Sigmoid colon (tissue), 7 donors: ENCODE data around the gene CHADL. TPM values are rescaled to one million over a fixed set of nuclear protein-coding genes. Genes with fewer than 3 reads are reported as not detected.

Experiments
- DNase-seq: peaks from one replicate; pipeline ENCODE4 v3.0.0-alpha.2; 2019
- H3K27ac ChIP-seq, 4 donors: fragments of 200-600 bp; sonication (generic); one replicate each; pipeline ENCODE4 v1.5.1; 2016 to 2019; ENCODE audit warnings: mild to moderate bottlenecking in 1 of 4
- H3K27me3 ChIP-seq, 3 donors: fragments of 200-600 bp; sonication (generic); one replicate each; pipeline ENCODE4 v1.5.1; 2019; ENCODE audit warnings: mild to moderate bottlenecking in 1 of 3
- H3K36me3 ChIP-seq, 4 donors: fragments of 200-600 bp; sonication (generic); one replicate each; pipeline ENCODE4 v1.5.1; 2016 to 2019
- H3K4me1 ChIP-seq, 4 donors: fragments of 200-600 bp; sonication (generic); one replicate each; pipeline ENCODE4 v1.5.1; 2017 to 2019
- H3K4me3 ChIP-seq, 4 donors: fragments of 200-600 bp; sonication (generic); one replicate each; pipeline ENCODE4 v1.5.1; 2017 to 2019; ENCODE audit warnings: mild to moderate bottlenecking in 2 of 4, moderate library complexity in 1 of 4
- H3K9me3 ChIP-seq, 4 donors: fragments of 200-600 bp in 3 of 4; sonication (generic) in 3 of 4; one replicate each; pipeline versions ENCODE4 v1.5.1 to v1.6.1; 2013 to 2019
- CTCF ChIP-seq, 4 experiments: fragments of 450-650 bp in 3 of 4; fragments of 200-600 bp in 1 of 4; IDR thresholded peaks; one replicate each; pipeline ENCODE4 v1.5.1; 2016 to 2019; ENCODE audit warnings: antibody characterized with exemption in 4 of 4, mild to moderate bottlenecking in 3 of 4, moderate library complexity in 2 of 4
- EP300 ChIP-seq, 4 donors: sonication (generic); formaldehyde crosslinking; IDR thresholded peaks; one replicate each; pipeline ENCODE4 v1.6.1; 2017; ENCODE audit warnings: antibody characterized with exemption in 4 of 4
- POLR2A ChIP-seq, 2 donors: fragments of 450-650 bp; IDR thresholded peaks; one replicate each; pipeline ENCODE4 v1.6.1; 2016; ENCODE audit warnings: antibody characterized with exemption in 2 of 2, mild to moderate bottlenecking in 2 of 2, moderate library complexity in 2 of 2
- POLR2AphosphoS5 ChIP-seq, 4 donors: sonication (generic); formaldehyde crosslinking; IDR thresholded peaks; one replicate each; pipeline ENCODE4 v1.6.1; 2017; ENCODE audit warnings: antibody characterized with exemption in 4 of 4
- WGBS, 2 donors: extraction: QIAGEN DNeasy Blood & Tissue Kit; methylation state at CpG; one replicate each; pipeline ENCODE4 v1.1.7; 2013; 5-methylcytosine and 5-hydroxymethylcytosine counted together
- intact Hi-C: fragments of 100-400 bp; cut with DNase I; formaldehyde crosslinking; loops from one replicate; pipeline ENCODE4 v1.15.1; 2023
- polyA plus RNA-seq, 3 donors: library from polyadenylated mRNA; stranded (reverse); fragments of 200-250 nt; gene quantifications; one replicate each; pipeline ENCODE4 v1.2.3, GENCODE V29; 2013
- total RNA-seq, 4 donors: library from RNA; depleted of rRNA; stranded (reverse); fragments of >200 nt; gene quantifications; one replicate each; pipeline ENCODE4 v1.1.0, GENCODE V29; 2016
- donor health status: healthy with polysubstance abuse.
- donor health status: Bipolar disorder and iron deficiency.
- donor health status: healthy.

Gene CHADL
- total and polyA plus RNA-seq, 7 donors = 0.46 to 25.5 (median 4.2) TPM

- Histone ChIP-seq H3K9me3 (no peaks in the 10 kb centered on the region), H3K36me3 (peaks cover 0 to 26% (median 0%) of the 10 kb centered on the region in 4 donors), H3K27me3 (no peaks in the 10 kb centered on the region), H3K27ac (peak within 1 kb of the TSS; percentile 76 to 93 (median 86)), H3K4me1 (peaks cover 0 to 26% (median 13%) of the 10 kb centered on the region in 4 donors), H3K4me3 (peak within 1 kb of the TSS; percentile 57 to 98 (median 80))
- no peak for TF ChIP-seq CTCF (IDR thresholded peaks at IDR 0.05)
- TF ChIP-seq EP300 (IDR thresholded peaks at IDR 0.05) = peak in 1 of 4 donors; percentile 23
- TF ChIP-seq POLR2A (IDR thresholded peaks at IDR 0.05) = peak; percentile 50 to 68
- TF ChIP-seq POLR2AphosphoS5 (IDR thresholded peaks at IDR 0.05) = peak; percentile 76 to 91 (median 84)
- WGBS, 2 donors = 0% methylated on average over 77 of the region's 77 CpGs
- intact Hi-C loops = loop anchor here (1.0 to 10.0 kb wide), 4 partner anchors 81 to 364 kb away; partner anchors contain the start of gene TEF
- peak; percentile 98 for DNase-seq
Observed at GRCh38 chr22:41285820-41286638, 45.3 kb upstream of the CHADL start, which contains the start of gene RANGAP1. TSS of gene RANGAP1 (minus strand) at chr22:41286187. CDS start at chr22:41281044, 5,143 bp downstream.

- peak; percentile 73 for DNase-seq
- Histone ChIP-seq H3K36me3 (peaks cover 0 to 32% (median 1%) of the 10 kb centered on the region in 4 donors), H3K4me1 (peaks cover 0 to 20% (median 13%) of the 10 kb centered on the region in 4 donors), H3K4me3 (peak overlapping the region; percentile 57 to 98 (median 80)), H3K27me3 (no peaks in the 10 kb centered on the region), H3K27ac (peak overlapping the region; percentile 76 to 93 (median 86)), H3K9me3 (no peaks in the 10 kb centered on the region)
- TF ChIP-seq EP300 (IDR thresholded peaks at IDR 0.05) (no peak), CTCF (IDR thresholded peaks at IDR 0.05) (no peak), POLR2AphosphoS5 (IDR thresholded peaks at IDR 0.05) (peak in 2 of 4 donors; percentile 18 to 49)
- intact Hi-C loops = loop anchor here (5.0 to 10.0 kb wide), 3 partner anchors 82 to 363 kb away; no protein-coding TSS in a partner anchor
- 0 to 1% methylated on average over 30 of the region's 30 CpGs for WGBS, 2 donors
Observed at GRCh38 chr22:41285441-41285819, 44.7 kb upstream of the CHADL start.

- no peak for TF ChIP-seq POLR2AphosphoS5 (IDR thresholded peaks at IDR 0.05)
- H3K36me3 ChIP-seq = peaks cover 0 to 42% (median 9%) of the 10 kb centered on the region in 4 donors
- 87 to 89% methylated on average over 10 of the region's 10 CpGs for WGBS, 2 donors
- no peaks in the 10 kb centered on the region for H3K27me3 ChIP-seq
- intact Hi-C loops = loop anchor here (10.0 kb wide), 1 partner anchor 240 kb away; no protein-coding TSS in a partner anchor
- DNase-seq = no peak
- no peak overlapping the region for H3K4me3 ChIP-seq
- H3K27ac ChIP-seq = peak overlapping the region in 2 of 4 donors; percentile 88 to 93
- peaks cover 0 to 18% (median 12%) of the 10 kb centered on the region in 4 donors for H3K4me1 ChIP-seq
- no peaks in the 10 kb centered on the region for H3K9me3 ChIP-seq
Observed at GRCh38 chr22:41284465-41284864, 43.7 kb upstream of the CHADL start.

- no peaks in the 10 kb centered on the region for H3K27me3 ChIP-seq
- H3K27ac ChIP-seq = no peak overlapping the region
- DNase-seq = no peak
- WGBS, 2 donors = 97 to 98% methylated on average over 2 of the region's 2 CpGs
- TF ChIP-seq POLR2AphosphoS5 (IDR thresholded peaks at IDR 0.05) = no peak
- TF ChIP-seq EP300 (IDR thresholded peaks at IDR 0.05) = no peak
- no peak for TF ChIP-seq POLR2A (IDR thresholded peaks at IDR 0.05)
- no peak for TF ChIP-seq CTCF (IDR thresholded peaks at IDR 0.05)
- H3K36me3 ChIP-seq = peaks cover 0 to 74% (median 22%) of the 10 kb centered on the region in 4 donors
- peaks cover 0 to 12% (median 10%) of the 10 kb centered on the region in 4 donors for H3K4me1 ChIP-seq
- no peak overlapping the region for H3K4me3 ChIP-seq
- intact Hi-C loops = loop anchor here (10.0 kb wide), 1 partner anchor 244 kb away; no protein-coding TSS in a partner anchor
- no peaks in the 10 kb centered on the region for H3K9me3 ChIP-seq
Observed at GRCh38 chr22:41280854-41281253, 40.1 kb upstream of the CHADL start.

GRCh38 chr22:41280065-41280464 is 39.3 kb upstream of the CHADL start:
- TF ChIP-seq POLR2A (IDR thresholded peaks at IDR 0.05) (no peak), POLR2AphosphoS5 (IDR thresholded peaks at IDR 0.05) (no peak), EP300 (IDR thresholded peaks at IDR 0.05) (no peak), CTCF (IDR thresholded peaks at IDR 0.05) (no peak)
- Histone ChIP-seq H3K36me3 (peaks cover 0 to 82% (median 23%) of the 10 kb centered on the region in 4 donors), H3K27ac (no peak overlapping the region), H3K4me1 (peaks cover 0 to 5% (median 4%) of the 10 kb centered on the region in 4 donors), H3K27me3 (no peaks in the 10 kb centered on the region), H3K4me3 (no peak overlapping the region), H3K9me3 (no peaks in the 10 kb centered on the region)
- intact Hi-C loops = loop anchor here (10.0 kb wide), 1 partner anchor 245 kb away; no protein-coding TSS in a partner anchor
- WGBS, 2 donors = 87 to 90% methylated on average over 3 of the region's 3 CpGs
- DNase-seq = no peak
